H9 (cell line): Measurements from ENCODE around the gene AP1S3. TPM values are rescaled to one million over a fixed set of nuclear protein-coding genes. Genes with fewer than 3 reads are reported as not detected.

Experiments used
- DNase-seq: peaks from one replicate; pipeline ENCODE4 v3.0.0-alpha.2; 2017
- H2AFZ ChIP-seq: one replicate; pipeline ENCODE4 v1.6.1; 2013; ENCODE audit warnings: mild to moderate bottlenecking, low read length, control low read depth, moderate library complexity
- H2AK5ac ChIP-seq: 2 replicates; pipeline ENCODE4 v1.6.1; 2013; ENCODE audit warnings: low read length, control low read depth, mixed read lengths; ENCODE audit not compliant: insufficient read length
- H2BK120ac ChIP-seq: one replicate; pipeline ENCODE4 v1.6.1; 2013; ENCODE audit warnings: low read depth, mild to moderate bottlenecking, low read length, control low read depth, inconsistent platforms; ENCODE audit not compliant: poor library complexity, severe bottlenecking
- H2BK12ac ChIP-seq: 2 replicates; pipeline ENCODE4 v1.6.1; 2013; ENCODE audit warnings: low read length, control low read depth, mixed read lengths, low read depth; ENCODE audit not compliant: insufficient read length
- H2BK15ac ChIP-seq: 2 replicates; pipeline ENCODE4 v1.6.1; 2013; ENCODE audit warnings: low read depth, low read length, control low read depth
- H2BK20ac ChIP-seq: one replicate; pipeline ENCODE4 v1.6.1; 2013; ENCODE audit warnings: low read depth, mild to moderate bottlenecking, low read length, control low read depth, inconsistent platforms; ENCODE audit not compliant: poor library complexity, severe bottlenecking
- H2BK5ac ChIP-seq: 2 replicates; pipeline ENCODE4 v1.6.1; 2013; ENCODE audit warnings: low read length, control low read depth, mixed read lengths; ENCODE audit not compliant: insufficient read length
- H3K14ac ChIP-seq: 2 replicates; pipeline ENCODE4 v1.6.1; 2013; ENCODE audit warnings: low read length, control low read depth; ENCODE audit not compliant: insufficient read depth
- H3K18ac ChIP-seq: 2 replicates; pipeline ENCODE4 v1.6.1; 2013; ENCODE audit warnings: low read depth, mild to moderate bottlenecking, mixed read lengths, low read length, control low read depth; ENCODE audit not compliant: insufficient read length
- H3K23ac ChIP-seq: 2 replicates; pipeline ENCODE4 v1.6.1; 2013; ENCODE audit warnings: low read length, control low read depth, mixed read lengths, low read depth; ENCODE audit not compliant: insufficient read length
- H3K23me2 ChIP-seq: 2 replicates; pipeline ENCODE4 v1.6.1; 2013; ENCODE audit warnings: low read depth, mild to moderate bottlenecking, mixed read lengths, low read length, control low read depth; ENCODE audit not compliant: insufficient read length, poor library complexity, severe bottlenecking
- H3K27ac ChIP-seq: 2 replicates; pipeline ENCODE4 v1.5.1; 2013; ENCODE audit warnings: low read length, control low read depth, mixed read lengths, low read depth; ENCODE audit not compliant: insufficient read length
- H3K27me3 ChIP-seq: 2 replicates; pipeline ENCODE4 v1.6.1; 2013; ENCODE audit warnings: low read length, control low read depth, inconsistent platforms; ENCODE audit not compliant: insufficient read depth
- H3K4ac ChIP-seq: 2 replicates; pipeline ENCODE4 v1.6.1; 2013; ENCODE audit warnings: low read depth, mild to moderate bottlenecking, control low read depth, inconsistent platforms, low read length, moderate library complexity
- H3K4me1 ChIP-seq: 2 replicates; pipeline ENCODE4 v1.6.1; 2013; ENCODE audit warnings: low read length, control low read depth, inconsistent platforms; ENCODE audit not compliant: insufficient read depth
- H3K4me2 ChIP-seq: 2 replicates; pipeline ENCODE4 v1.6.1; 2013; ENCODE audit warnings: low read length, control low read depth, mixed read lengths; ENCODE audit not compliant: insufficient read length, insufficient read depth
- H3K56ac ChIP-seq: 2 replicates; pipeline ENCODE4 v1.6.1; 2013; ENCODE audit warnings: low read depth, mild to moderate bottlenecking, mixed read lengths, low read length, control low read depth; ENCODE audit not compliant: insufficient read length
- H3K79me1 ChIP-seq: 2 replicates; pipeline ENCODE4 v1.6.1; 2013; ENCODE audit warnings: low read depth, mild to moderate bottlenecking, moderate library complexity, low read length, control low read depth, inconsistent platforms; ENCODE audit not compliant: insufficient read depth, poor library complexity, severe bottlenecking
- H3K79me2 ChIP-seq: 2 replicates; pipeline ENCODE4 v1.6.1; 2013; ENCODE audit warnings: low read length, control low read depth, inconsistent platforms; ENCODE audit not compliant: insufficient read depth
- H3K9ac ChIP-seq: 2 replicates; pipeline ENCODE4 v1.6.1; 2013; ENCODE audit warnings: low read length, control low read depth, mixed read lengths; ENCODE audit not compliant: insufficient read length; ENCODE audit errors: extremely low read depth
- H3K9me3 ChIP-seq: one replicate; pipeline ENCODE4 v1.6.1; 2013; ENCODE audit warnings: low read depth, low read length, inconsistent platforms; ENCODE audit not compliant: control insufficient read depth
- H3T11ph ChIP-seq: one replicate; pipeline ENCODE4 v1.6.1; 2013; ENCODE audit warnings: mild to moderate bottlenecking, low read length, control low read depth, inconsistent platforms
- H4K20me1 ChIP-seq: one replicate; pipeline ENCODE4 v1.6.1; 2013; ENCODE audit not compliant: control insufficient read depth, insufficient read length, insufficient read depth
- H4K5ac ChIP-seq: 2 replicates; pipeline ENCODE4 v1.6.1; 2013; ENCODE audit warnings: low read depth, mild to moderate bottlenecking, mixed read lengths, low read length, control low read depth; ENCODE audit not compliant: insufficient read length
- H4K8ac ChIP-seq: replicated peaks from 2 replicates; pipeline ENCODE4 v1.6.1; 2013; ENCODE audit warnings: low read length, control low read depth, mixed read lengths, low read depth; ENCODE audit not compliant: insufficient read length
- H4K91ac ChIP-seq: 2 replicates; pipeline ENCODE4 v1.6.1; 2013; ENCODE audit warnings: low read depth, mild to moderate bottlenecking, moderate library complexity, mixed read lengths, low read length, control low read depth; ENCODE audit not compliant: insufficient read length
- H3K27ac Mint-ChIP-seq, 3 experiments: 2 replicates in 2 of 3; 3 replicates in 1 of 3; pipeline ENCODE4 v1.8.0; 2020 to 2021; ENCODE audit warnings: mixed read lengths in 3 of 3, mild to moderate bottlenecking in 1 of 3, moderate library complexity in 1 of 3
- H3K27me3 Mint-ChIP-seq: 2 replicates; pipeline ENCODE4 v1.8.0; 2021; ENCODE audit warnings: low read depth, mild to moderate bottlenecking, moderate library complexity, mixed read lengths
- H3K36me3 Mint-ChIP-seq, 3 experiments: 2 replicates in 2 of 3; 3 replicates in 1 of 3; pipeline ENCODE4 v1.8.0; 2020 to 2021; ENCODE audit warnings: low read depth in 3 of 3, mixed read lengths in 3 of 3; ENCODE audit not compliant: insufficient read depth in 1 of 3
- H3K4me1 Mint-ChIP-seq, 2 experiments: 2 replicates each; pipeline ENCODE4 v1.8.0; 2020; ENCODE audit warnings: mixed read lengths in 2 of 2
- H3K4me3 Mint-ChIP-seq, 2 experiments: 2 replicates in 1 of 2; 3 replicates in 1 of 2; pipeline ENCODE4 v1.8.0; 2020 to 2021; ENCODE audit warnings: mild to moderate bottlenecking in 2 of 2, mixed read lengths in 2 of 2, moderate library complexity in 1 of 2
- H3K9me3 Mint-ChIP-seq, 2 experiments: 2 replicates in 1 of 2; 3 replicates in 1 of 2; pipeline ENCODE4 v1.8.0; 2020; ENCODE audit warnings: mild to moderate bottlenecking in 2 of 2, mixed read lengths in 2 of 2, moderate library complexity in 1 of 2
- CTCF ChIP-seq: fragments of 200-600 bp; sonication (generic); conservative IDR thresholded peaks from 3 replicates; pipeline ENCODE4 v1.8.0; 2021; ENCODE audit warnings: antibody characterized with exemption, mild to moderate bottlenecking
- WGBS: extraction: QIAGEN DNeasy Blood & Tissue Kit; methylation state at CpG from one replicate; pipeline ENCODE4 v1.1.7; 2013; ENCODE audit warnings: missing lambda C conversion rate, low lambda C conversion rate, mixed read lengths; ENCODE audit not compliant: insufficient read length; ENCODE audit errors: extremely low coverage; 5-methylcytosine and 5-hydroxymethylcytosine counted together
- total RNA-seq: library from RNA; stranded (reverse); gene quantifications from 2 replicates; pipeline ENCODE4 v1.2.1, GENCODE V29; 2021

The AP1S3 gene
- total RNA-seq, 1 experiment from 2014 or later, result 8.7 TPM

GRCh38 chr2:223855426-223855825 lies 18.0 kb upstream of the AP1S3 start:
- no peak overlapping the region for H2BK20ac ChIP-seq
- H4K5ac ChIP-seq, result no peak overlapping the region
- H3K23me2 ChIP-seq, result no peaks in the 10 kb centered on the region
- Mint-ChIP-seq H3K27me3 (no peaks in the 10 kb centered on the region), H3K4me1 (peaks cover 5 to 6% of the 10 kb centered on the region in 2 experiments), H3K4me3 (no peak overlapping the region), H3K36me3 (peaks cover 3 to 10% (median 7%) of the 10 kb centered on the region in 3 experiments; a peak in 6 of 7 replicates), H3K27ac (no peak overlapping the region), H3K9me3 (peaks cover 3 to 10% of the 10 kb centered on the region in 2 experiments; a peak in 4 of 5 replicates)
- H2BK12ac ChIP-seq, result no peak overlapping the region
- no peaks in the 10 kb centered on the region for H3K79me2 ChIP-seq
- no peaks in the 10 kb centered on the region for H4K20me1 ChIP-seq
- WGBS, result no CpG with 5 or more reads among the region's 5 CpGs
- H3K4ac ChIP-seq, result no peak overlapping the region
- H3K27ac ChIP-seq, result no peak overlapping the region
- H3K56ac ChIP-seq, result no peak overlapping the region
- H2AFZ ChIP-seq, result no peak overlapping the region
- H2BK5ac ChIP-seq, result no peak overlapping the region
- H3K23ac ChIP-seq, result no peak overlapping the region
- H3K27me3 ChIP-seq, result no peaks in the 10 kb centered on the region
- H2BK15ac ChIP-seq, result no peak overlapping the region
- no peaks in the 10 kb centered on the region for H3K9me3 ChIP-seq
- no peak overlapping the region for H3K18ac ChIP-seq
- no peak overlapping the region for H3K4me2 ChIP-seq
- no peak overlapping the region for H3K14ac ChIP-seq
- H3K9ac ChIP-seq, result no peak overlapping the region
- no peak overlapping the region for H3T11ph ChIP-seq
- no peak overlapping the region for H2BK120ac ChIP-seq
- H4K91ac ChIP-seq, result no peak overlapping the region
- H4K8ac ChIP-seq, result no peak overlapping the region
- no peaks in the 10 kb centered on the region for H3K79me1 ChIP-seq
- no peaks in the 10 kb centered on the region for H3K4me1 ChIP-seq
- no peak overlapping the region for H2AK5ac ChIP-seq
- no peak for DNase-seq
- no peak for TF ChIP-seq CTCF
